HepG2 (cell line): Measurements from ENCODE around the gene SLC5A10. TPM values are rescaled to one million over a fixed set of nuclear protein-coding genes. Genes with fewer than 3 reads are reported as not detected.

ENCODE experiments used
- CREB1 ChIP-seq, 2 experiments: fragments of 450-650 bp in 1 of 2; IDR thresholded peaks; 2 replicates each; pipeline ENCODE4 v1.6.1; 2016 to 2017; ENCODE audit warnings: control low read depth in 1 of 2, mild to moderate bottlenecking in 1 of 2, missing compliant biosample characterization in 1 of 2, missing genetic modification characterization in 1 of 2
- ISX ChIP-seq: sonication (generic); formaldehyde crosslinking; conservative IDR thresholded peaks from 2 replicates; pipeline ENCODE4 v1.5.0; 2020; ENCODE audit warnings: missing genetic modification reagents
- KAT7 ChIP-seq: IDR thresholded peaks from 2 replicates; pipeline ENCODE4 v1.6.1; 2018; ENCODE audit warnings: borderline replicate concordance, missing compliant biosample characterization
- KDM4B ChIP-seq: sonication (generic); formaldehyde crosslinking; IDR thresholded peaks from 2 replicates; pipeline ENCODE4 v1.4.0; 2020; ENCODE audit warnings: missing genetic modification reagents
- MIER3 ChIP-seq: IDR thresholded peaks from 2 replicates; pipeline ENCODE4 v1.6.1; 2016; ENCODE audit warnings: missing compliant biosample characterization, borderline replicate concordance
- PCBP1 ChIP-seq: fragments of 200-400 bp; formaldehyde crosslinking; IDR thresholded peaks from 2 replicates; pipeline ENCODE4 v1.6.1; 2017; ENCODE audit warnings: mild to moderate bottlenecking, low read depth, low read length, borderline replicate concordance
- PLRG1 ChIP-seq: fragments of 450-650 bp; conservative IDR thresholded peaks from 2 replicates; pipeline ENCODE4 v1.6.1; 2016
- RBM22 ChIP-seq: fragments of 200-400 bp; formaldehyde crosslinking; optimal IDR thresholded peaks from 2 replicates; pipeline ENCODE3; 2017; ENCODE audit warnings: mild to moderate bottlenecking, low read length, moderate library complexity
- RFX1 ChIP-seq: fragments of 450-650 bp; IDR thresholded peaks from 2 replicates; pipeline ENCODE4 v1.6.1; 2017
- RORA ChIP-seq: sonication (generic); formaldehyde crosslinking; IDR thresholded peaks from 2 replicates; pipeline ENCODE4 v1.5.0; 2020; ENCODE audit warnings: mild to moderate bottlenecking, missing genetic modification reagents, moderate library complexity
- SIX1 ChIP-seq: sonication (generic); formaldehyde crosslinking; IDR thresholded peaks from 2 replicates; pipeline ENCODE4 v1.4.0; 2020; ENCODE audit warnings: missing genetic modification reagents, borderline replicate concordance
- SMYD3 ChIP-seq: sonication (generic); formaldehyde crosslinking; IDR thresholded peaks from 2 replicates; pipeline ENCODE4 v1.8.1; 2023; ENCODE audit warnings: mild to moderate bottlenecking, missing genetic modification reagents
- SNAI1 ChIP-seq: sonication (generic); formaldehyde crosslinking; IDR thresholded peaks from 2 replicates; pipeline ENCODE4 v1.5.0; 2020; ENCODE audit warnings: mild to moderate bottlenecking, missing genetic modification reagents, borderline replicate concordance
- TBX2 ChIP-seq: sonication (generic); formaldehyde crosslinking; IDR thresholded peaks from 2 replicates; pipeline ENCODE4 v1.5.0; 2020; ENCODE audit warnings: missing genetic modification reagents, mild to moderate bottlenecking, borderline replicate concordance
- TSC22D2 ChIP-seq: sonication (generic); formaldehyde crosslinking; IDR thresholded peaks from 2 replicates; pipeline ENCODE4 v1.5.1; 2020; ENCODE audit warnings: missing genetic modification reagents, mild to moderate bottlenecking, borderline replicate concordance
- ZBTB3 ChIP-seq: sonication (generic); formaldehyde crosslinking; IDR thresholded peaks from 2 replicates; pipeline ENCODE4 v1.4.0; 2020; ENCODE audit warnings: low read depth, mild to moderate bottlenecking, moderate library complexity, missing genetic modification reagents, borderline replicate concordance
- ZBTB7A ChIP-seq: sonication (generic); formaldehyde crosslinking; IDR thresholded peaks from 2 replicates; pipeline ENCODE4 v1.8.0; 2022; ENCODE audit warnings: mild to moderate bottlenecking, missing genetic modification reagents
- ZNF530 ChIP-seq: sonication (generic); formaldehyde crosslinking; IDR thresholded peaks from 2 replicates; pipeline ENCODE4 v1.5.0; 2020; ENCODE audit warnings: low read depth, mild to moderate bottlenecking, missing genetic modification reagents
- ZNF564 ChIP-seq: sonication (generic); formaldehyde crosslinking; IDR thresholded peaks from 2 replicates; pipeline ENCODE4 v1.8.1; 2023; ENCODE audit warnings: mild to moderate bottlenecking, missing genetic modification reagents
- ZNF788 ChIP-seq: sonication (generic); formaldehyde crosslinking; IDR thresholded peaks from 2 replicates; pipeline ENCODE4 v1.5.0; 2020; ENCODE audit warnings: mild to moderate bottlenecking, missing genetic modification reagents, borderline replicate concordance
- ZSCAN22 ChIP-seq: sonication (generic); formaldehyde crosslinking; IDR thresholded peaks from 2 replicates; pipeline ENCODE4 v1.4.0; 2020; ENCODE audit warnings: mild to moderate bottlenecking, missing genetic modification reagents
- ZZZ3 ChIP-seq: sonication (generic); formaldehyde crosslinking; IDR thresholded peaks from 2 replicates; pipeline ENCODE4 v1.4.0; 2020; ENCODE audit warnings: missing genetic modification reagents, mild to moderate bottlenecking, borderline replicate concordance
- polyA plus RNA-seq, 8 experiments: library from polyadenylated mRNA; depleted of rRNA in 3 of 8; stranded (reverse) in 7 of 8; unstranded in 1 of 8; fragments of >200 nt; fragmentation: Illumina TruSeq in 4 of 8; extraction: Trizol in 4 of 8; gene quantifications; 2 replicates each; pipeline versions ENCODE4 v1.2.1 to v1.2.3, GENCODE V29; 2011 to 2016; ENCODE audit warnings: low read depth in 4 of 8, missing spikeins in 1 of 8, mixed read lengths in 1 of 8; ENCODE audit not compliant: insufficient read depth in 1 of 8
- total RNA-seq, 5 experiments: library from RNA; depleted of rRNA; stranded (reverse); fragments of >200 nt; fragmentation: Illumina TruSeq; extraction: Trizol; gene quantifications; 2 replicates each; pipeline ENCODE4 v1.2.3, GENCODE V29; 2016; ENCODE audit warnings: low read depth in 1 of 5
- TF ChIP-seq, protein P1 (sequence below): sonication (generic); formaldehyde crosslinking; IDR thresholded peaks from 2 replicates; pipeline ENCODE4 v1.5.0; 2020; ENCODE audit warnings: mild to moderate bottlenecking, missing genetic modification reagents, moderate library complexity
- TF ChIP-seq, protein P2 (sequence below): sonication (generic); formaldehyde crosslinking; conservative IDR thresholded peaks from 2 replicates; pipeline ENCODE4 v1.8.0; 2022; ENCODE audit warnings: missing genetic modification reagents
- TF ChIP-seq, protein P3 (sequence below): IDR thresholded peaks from 2 replicates; pipeline ENCODE4 v1.6.1; 2016; ENCODE audit warnings: missing compliant biosample characterization, missing genetic modification reagents, borderline replicate concordance
- TF ChIP-seq, protein P4 (sequence below): sonication (generic); formaldehyde crosslinking; IDR thresholded peaks from 2 replicates; pipeline ENCODE4 v1.8.0; 2022; ENCODE audit warnings: mild to moderate bottlenecking, missing genetic modification reagents, borderline replicate concordance

SLC5A10 gene
- total and polyA plus RNA-seq, 2 of the 13 experiments (the other 11 are each of a cell fraction or from before 2014, with no cell fraction given) = 0.05 TPM; not detected in 1

DNA sequence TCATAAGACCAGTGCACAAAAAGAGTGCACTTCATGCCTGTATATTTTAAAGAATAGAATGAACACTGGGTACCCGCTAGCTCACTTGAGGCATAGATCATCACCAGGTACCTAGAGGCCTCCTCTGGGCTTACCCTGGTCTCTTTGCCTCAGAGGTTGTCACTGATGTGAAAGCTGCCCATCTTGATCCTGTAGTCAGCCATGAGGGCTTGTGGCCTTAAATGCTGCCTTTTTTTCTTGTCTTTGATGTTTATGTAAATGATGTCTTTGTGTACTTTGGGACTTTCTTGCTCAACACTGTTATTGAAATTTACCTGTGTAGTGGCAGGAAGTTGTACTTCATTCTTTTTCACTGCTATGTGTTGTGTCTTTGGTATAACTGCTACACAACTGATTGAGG is 26.8 kb upstream of the SLC5A10 start (continued):
- TF ChIP-seq, protein P1, sequence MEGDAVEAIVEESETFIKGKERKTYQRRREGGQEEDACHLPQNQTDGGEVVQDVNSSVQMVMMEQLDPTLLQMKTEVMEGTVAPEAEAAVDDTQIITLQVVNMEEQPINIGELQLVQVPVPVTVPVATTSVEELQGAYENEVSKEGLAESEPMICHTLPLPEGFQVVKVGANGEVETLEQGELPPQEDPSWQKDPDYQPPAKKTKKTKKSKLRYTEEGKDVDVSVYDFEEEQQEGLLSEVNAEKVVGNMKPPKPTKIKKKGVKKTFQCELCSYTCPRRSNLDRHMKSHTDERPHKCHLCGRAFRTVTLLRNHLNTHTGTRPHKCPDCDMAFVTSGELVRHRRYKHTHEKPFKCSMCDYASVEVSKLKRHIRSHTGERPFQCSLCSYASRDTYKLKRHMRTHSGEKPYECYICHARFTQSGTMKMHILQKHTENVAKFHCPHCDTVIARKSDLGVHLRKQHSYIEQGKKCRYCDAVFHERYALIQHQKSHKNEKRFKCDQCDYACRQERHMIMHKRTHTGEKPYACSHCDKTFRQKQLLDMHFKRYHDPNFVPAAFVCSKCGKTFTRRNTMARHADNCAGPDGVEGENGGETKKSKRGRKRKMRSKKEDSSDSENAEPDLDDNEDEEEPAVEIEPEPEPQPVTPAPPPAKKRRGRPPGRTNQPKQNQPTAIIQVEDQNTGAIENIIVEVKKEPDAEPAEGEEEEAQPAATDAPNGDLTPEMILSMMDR (CRISPR knock-in tag) = no peak
- TF ChIP-seq, protein P2, sequence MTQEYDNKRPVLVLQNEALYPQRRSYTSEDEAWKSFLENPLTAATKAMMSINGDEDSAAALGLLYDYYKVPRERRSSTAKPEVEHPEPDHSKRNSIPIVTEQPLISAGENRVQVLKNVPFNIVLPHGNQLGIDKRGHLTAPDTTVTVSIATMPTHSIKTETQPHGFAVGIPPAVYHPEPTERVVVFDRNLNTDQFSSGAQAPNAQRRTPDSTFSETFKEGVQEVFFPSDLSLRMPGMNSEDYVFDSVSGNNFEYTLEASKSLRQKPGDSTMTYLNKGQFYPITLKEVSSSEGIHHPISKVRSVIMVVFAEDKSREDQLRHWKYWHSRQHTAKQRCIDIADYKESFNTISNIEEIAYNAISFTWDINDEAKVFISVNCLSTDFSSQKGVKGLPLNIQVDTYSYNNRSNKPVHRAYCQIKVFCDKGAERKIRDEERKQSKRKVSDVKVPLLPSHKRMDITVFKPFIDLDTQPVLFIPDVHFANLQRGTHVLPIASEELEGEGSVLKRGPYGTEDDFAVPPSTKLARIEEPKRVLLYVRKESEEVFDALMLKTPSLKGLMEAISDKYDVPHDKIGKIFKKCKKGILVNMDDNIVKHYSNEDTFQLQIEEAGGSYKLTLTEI (CRISPR knock-in tag) = no peak
- TF ChIP-seq TBX2 (CRISPR knock-in tag) = peak; percentile 58; the same call in 1 of the 2 replicates
- TF ChIP-seq SIX1 (CRISPR knock-in tag) = no peak
- no peak for TF ChIP-seq RBM22
- TF ChIP-seq PLRG1 = no peak
- no peak for TF ChIP-seq ZNF788 (CRISPR knock-in tag)
- no peak for TF ChIP-seq ZNF530
- TF ChIP-seq, protein P3, sequence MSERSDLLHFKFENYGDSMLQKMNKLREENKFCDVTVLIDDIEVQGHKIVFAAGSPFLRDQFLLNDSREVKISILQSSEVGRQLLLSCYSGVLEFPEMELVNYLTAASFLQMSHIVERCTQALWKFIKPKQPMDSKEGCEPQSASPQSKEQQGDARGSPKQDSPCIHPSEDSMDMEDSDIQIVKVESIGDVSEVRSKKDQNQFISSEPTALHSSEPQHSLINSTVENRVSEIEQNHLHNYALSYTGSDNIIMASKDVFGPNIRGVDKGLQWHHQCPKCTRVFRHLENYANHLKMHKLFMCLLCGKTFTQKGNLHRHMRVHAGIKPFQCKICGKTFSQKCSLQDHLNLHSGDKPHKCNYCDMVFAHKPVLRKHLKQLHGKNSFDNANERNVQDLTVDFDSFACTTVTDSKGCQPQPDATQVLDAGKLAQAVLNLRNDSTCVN = no peak
- no peak for TF ChIP-seq RORA (CRISPR knock-in tag)
- no peak for TF ChIP-seq ZNF564 (CRISPR knock-in tag)
- no peak for TF ChIP-seq ZBTB7A (CRISPR knock-in tag)
- TF ChIP-seq, protein P4, sequence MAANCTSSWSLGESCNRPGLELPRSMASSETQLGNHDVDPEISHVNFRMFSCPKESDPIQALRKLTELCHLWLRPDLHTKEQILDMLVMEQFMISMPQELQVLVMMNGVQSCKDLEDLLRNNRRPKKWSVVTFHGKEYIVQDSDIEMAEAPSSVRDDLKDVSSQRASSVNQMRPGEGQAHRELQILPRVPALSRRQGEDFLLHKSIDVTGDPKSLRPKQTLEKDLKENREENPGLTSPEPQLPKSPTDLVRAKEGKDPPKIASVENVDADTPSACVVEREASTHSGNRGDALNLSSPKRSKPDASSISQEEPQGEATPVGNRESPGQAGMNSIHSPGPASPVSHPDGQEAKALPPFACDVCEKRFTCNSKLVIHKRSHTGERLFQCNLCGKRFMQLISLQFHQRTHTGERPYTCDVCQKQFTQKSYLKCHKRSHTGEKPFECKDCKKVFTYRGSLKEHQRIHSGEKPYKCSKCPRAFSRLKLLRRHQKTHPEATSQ (CRISPR knock-in tag) = no peak
- no peak for TF ChIP-seq ZSCAN22 (CRISPR knock-in tag)
- no peak for TF ChIP-seq KAT7
- no peak for TF ChIP-seq SMYD3 (CRISPR knock-in tag)
- no peak for TF ChIP-seq RFX1
- TF ChIP-seq ZBTB3 (CRISPR knock-in tag) = no peak
- TF ChIP-seq CREB1 (IDR thresholded peaks at IDR 0.05) = no peak
- TF ChIP-seq CREB1 (CRISPR knock-in tag; IDR thresholded peaks at IDR 0.05) = peak; percentile 40; the same call in 1 of the 2 replicates
- no peak for TF ChIP-seq ISX (CRISPR knock-in tag)
- TF ChIP-seq KDM4B (CRISPR knock-in tag) = no peak
- 0 out of 2 replicates have a peak, but pooled peaks have one; percentile 21 for TF ChIP-seq MIER3 (CRISPR knock-in tag)
- no peak for TF ChIP-seq PCBP1
- TF ChIP-seq SNAI1 (CRISPR knock-in tag) = no peak
- no peak for TF ChIP-seq ZZZ3 (CRISPR knock-in tag)
- no peak for TF ChIP-seq TSC22D2 (CRISPR knock-in tag)
